MCF 10A (cell line): ENCODE measurements around the gene ECHDC1. TPM values are rescaled to one million over a fixed set of nuclear protein-coding genes. Genes with fewer than 3 reads are reported as not detected.

Source experiments
- BruUV-seq: library from RNA; stranded (reverse); fragments of 400-500 nt; replicated peaks from 2 replicates; lab custom pipeline; 2021; lab: Mats Ljungman, UMichigan
- CTCF ChIA-PET: fragments of 300-600 bp; sonication (Branson Sonifier 250); formaldehyde crosslinking; extraction: SDS; loops from one replicate; lab custom pipeline; 2021; ENCODE audit warnings: antibody characterized with exemption, inconsistent platforms; lab: Yijun Ruan, JAX
- POLR2A ChIA-PET: fragments of 300-600, 350-650 bp; sonication (Branson Sonifier 250); formaldehyde crosslinking; extraction: SDS; loops from one replicate; lab custom pipeline; 2020; ENCODE audit warnings: antibody characterized with exemption, inconsistent platforms; lab: Yijun Ruan, JAX
- DNase-seq: peaks from one replicate; pipeline ENCODE4 v3.0.0-alpha.2; 2018; ENCODE audit not compliant: unreplicated experiment
- H3K27ac Mint-ChIP-seq: one replicate; pipeline ENCODE4 v1.8.0; 2022; ENCODE audit warnings: mild to moderate bottlenecking, low read depth, mixed read lengths; ENCODE audit not compliant: unreplicated experiment
- H3K27me3 Mint-ChIP-seq: one replicate; pipeline ENCODE4 v1.8.0; 2022; ENCODE audit warnings: mixed read lengths; ENCODE audit not compliant: insufficient read depth, unreplicated experiment
- H3K36me3 Mint-ChIP-seq: one replicate; pipeline ENCODE4 v1.8.0; 2022; ENCODE audit warnings: mild to moderate bottlenecking, moderate library complexity, mixed read lengths; ENCODE audit not compliant: insufficient read depth, unreplicated experiment
- H3K4me1 Mint-ChIP-seq: one replicate; pipeline ENCODE4 v1.8.0; 2022; ENCODE audit warnings: mixed read lengths; ENCODE audit not compliant: insufficient read depth, unreplicated experiment
- H3K4me3 Mint-ChIP-seq: one replicate; pipeline ENCODE4 v1.8.0; 2022; ENCODE audit warnings: mild to moderate bottlenecking, moderate library complexity, mixed read lengths; ENCODE audit not compliant: unreplicated experiment
- H3K9me3 Mint-ChIP-seq: one replicate; pipeline ENCODE4 v1.8.0; 2022; ENCODE audit warnings: mixed read lengths; ENCODE audit not compliant: unreplicated experiment
- intact Hi-C: fragments of 100-400 bp; cut with micrococcal nuclease; formaldehyde crosslinking; loops from 2 replicates; pipeline ENCODE4 v1.14.1; 2022
- total RNA-seq: library from RNA; stranded (reverse); gene quantifications from 2 replicates; pipeline ENCODE4 v1.2.3, GENCODE V29; 2022
- TF ChIP-seq, protein P1 (sequence below): fragments of 200-600 bp; IDR thresholded peaks from one replicate; pipeline ENCODE4 v1.8.0; 2022; ENCODE audit warnings: antibody characterized with exemption, mild to moderate bottlenecking; ENCODE audit not compliant: unreplicated experiment

The ECHDC1 gene
- total RNA-seq, 1 experiment from 2014 or later: 70.7 TPM

GRCh38 chr6:127366282-127367022 is 23.0 kb upstream of the ECHDC1 start:
- POLR2A ChIA-PET: interaction anchor here (0.6 to 3.1 kb wide), 15 partner anchors 10 to 738 kb away, joined by 3 to 18 read pairs (median 4); partner anchors contain the start of gene ECHDC1
- no TSS peak for BruUV-seq

GRCh38 chr6:127365874-127366273 is 22.5 kb upstream of the ECHDC1 start:
- Mint-ChIP-seq H3K9me3 (peaks cover 30% of the 10 kb centered on the region), H3K4me3 (peak overlapping the region; percentile 47), H3K36me3 (no peaks in the 10 kb centered on the region), H3K27ac (peak overlapping the region; percentile 95), H3K4me1 (peaks cover 19% of the 10 kb centered on the region), H3K27me3 (no peaks in the 10 kb centered on the region)
- DNase-seq: no peak
- TF ChIP-seq, protein P1, sequence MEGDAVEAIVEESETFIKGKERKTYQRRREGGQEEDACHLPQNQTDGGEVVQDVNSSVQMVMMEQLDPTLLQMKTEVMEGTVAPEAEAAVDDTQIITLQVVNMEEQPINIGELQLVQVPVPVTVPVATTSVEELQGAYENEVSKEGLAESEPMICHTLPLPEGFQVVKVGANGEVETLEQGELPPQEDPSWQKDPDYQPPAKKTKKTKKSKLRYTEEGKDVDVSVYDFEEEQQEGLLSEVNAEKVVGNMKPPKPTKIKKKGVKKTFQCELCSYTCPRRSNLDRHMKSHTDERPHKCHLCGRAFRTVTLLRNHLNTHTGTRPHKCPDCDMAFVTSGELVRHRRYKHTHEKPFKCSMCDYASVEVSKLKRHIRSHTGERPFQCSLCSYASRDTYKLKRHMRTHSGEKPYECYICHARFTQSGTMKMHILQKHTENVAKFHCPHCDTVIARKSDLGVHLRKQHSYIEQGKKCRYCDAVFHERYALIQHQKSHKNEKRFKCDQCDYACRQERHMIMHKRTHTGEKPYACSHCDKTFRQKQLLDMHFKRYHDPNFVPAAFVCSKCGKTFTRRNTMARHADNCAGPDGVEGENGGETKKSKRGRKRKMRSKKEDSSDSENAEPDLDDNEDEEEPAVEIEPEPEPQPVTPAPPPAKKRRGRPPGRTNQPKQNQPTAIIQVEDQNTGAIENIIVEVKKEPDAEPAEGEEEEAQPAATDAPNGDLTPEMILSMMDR: no peak
- ChIA-PET CTCF (no interaction called here), POLR2A (interaction anchor here (0.6 to 3.1 kb wide), 7 partner anchors 13 to 205 kb away, joined by 3 to 18 read pairs (median 4); partner anchors contain the start of gene ECHDC1)
- TSS peak; percentile 94 for BruUV-seq
- intact Hi-C loops: loop anchor here (1.0 kb wide), 1 partner anchor 23 kb away; the partner anchor contains the start of gene ECHDC1

More at GRCh38 chr6:127366282-127367022, 23.0 kb upstream of the ECHDC1 start:
- Mint-ChIP-seq H3K27ac (peak overlapping the region; percentile 95), H3K27me3 (no peaks in the 10 kb centered on the region), H3K36me3 (no peaks in the 10 kb centered on the region), H3K4me3 (peak overlapping the region; percentile 47), H3K4me1 (peaks cover 19% of the 10 kb centered on the region), H3K9me3 (peaks cover 31% of the 10 kb centered on the region)
- CTCF ChIA-PET: interaction anchor here (0.7 to 0.8 kb wide), 2 partner anchors 24 to 52 kb away, joined by 4 to 7 read pairs; no protein-coding TSS in a partner anchor
- intact Hi-C loops: loop anchor here (1.0 kb wide), 1 partner anchor 23 kb away; the partner anchor contains the start of gene ECHDC1
- peak; percentile 99 for DNase-seq
- TF ChIP-seq, protein P1: no peak

DNA sequence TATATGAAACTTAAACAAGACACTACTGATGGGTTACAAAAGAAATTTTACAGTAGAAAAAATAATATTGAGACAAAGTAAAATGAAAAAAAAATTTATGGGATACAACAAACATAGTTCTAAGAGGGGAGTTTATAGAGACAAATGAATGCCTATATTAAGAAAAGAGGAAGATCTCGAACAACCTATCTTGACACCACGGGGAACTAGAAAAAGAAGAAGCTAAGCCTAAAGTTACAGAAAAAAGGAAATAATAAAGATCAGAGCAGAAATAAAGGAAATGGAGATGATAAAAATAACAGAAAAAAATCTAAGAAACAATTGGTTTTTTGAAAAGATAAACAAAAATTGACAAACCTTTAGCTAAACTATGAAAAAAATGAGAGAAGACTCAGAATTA is 9.1 kb upstream of the ECHDC1 start:
- no TSS peak for BruUV-seq
- no peak for DNase-seq
- no peaks in the 10 kb centered on the region for H3K27me3 Mint-ChIP-seq
- TF ChIP-seq, protein P1: no peak
- H3K27ac Mint-ChIP-seq: no peak overlapping the region
- peaks cover 26% of the 10 kb centered on the region for H3K9me3 Mint-ChIP-seq
- ChIA-PET POLR2A (interaction anchor here (1.1 to 1.3 kb wide), 2 partner anchors 8 to 13 kb away, joined by 3 to 6 read pairs; no protein-coding TSS in a partner anchor), CTCF (interaction anchor here (0.6 to 1.2 kb wide), 2 partner anchors 9 to 1313 kb away, joined by 3 to 6 read pairs; no protein-coding TSS in a partner anchor)
- intact Hi-C loops: no loop called here
- H3K36me3 Mint-ChIP-seq: no peaks in the 10 kb centered on the region
- peaks cover 6% of the 10 kb centered on the region for H3K4me1 Mint-ChIP-seq
- no peak overlapping the region for H3K4me3 Mint-ChIP-seq

DNA sequence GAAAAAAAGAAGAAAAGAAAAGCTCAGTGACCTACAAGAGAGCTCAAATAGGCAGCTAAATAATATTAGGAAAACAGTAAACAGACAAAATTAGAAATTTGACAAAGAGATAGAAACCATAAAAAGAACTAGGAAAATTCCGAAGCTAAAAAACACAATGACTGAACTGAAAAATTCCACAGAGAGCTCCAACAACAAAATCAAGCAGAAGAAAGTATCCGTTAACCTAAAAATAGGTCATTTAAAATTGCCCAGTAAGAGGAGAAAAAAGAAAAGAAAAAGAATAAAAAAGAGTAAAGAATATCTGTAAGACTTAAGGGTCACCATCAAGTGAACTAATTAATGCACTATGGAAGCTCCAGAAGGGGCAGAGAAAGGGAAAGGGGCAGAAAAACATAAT is 6.6 kb upstream of the ECHDC1 start:
- peaks cover 6% of the 10 kb centered on the region for H3K36me3 Mint-ChIP-seq
- peaks cover 26% of the 10 kb centered on the region for H3K9me3 Mint-ChIP-seq
- BruUV-seq: no TSS peak
- H3K4me3 Mint-ChIP-seq: no peak overlapping the region
- TF ChIP-seq, protein P1: no peak
- no peaks in the 10 kb centered on the region for H3K27me3 Mint-ChIP-seq
- intact Hi-C loops: loop anchor here (10.0 kb wide), 1 partner anchor 115 kb away; no protein-coding TSS in a partner anchor
- DNase-seq: no peak
- ChIA-PET CTCF (interaction anchor here (0.9 to 1.5 kb wide), 2 partner anchors 9 to 113 kb away, joined by 3 to 5 read pairs; no protein-coding TSS in a partner anchor), POLR2A (interaction anchor here (0.7 to 1.8 kb wide), 3 partner anchors 11 to 77 kb away, joined by 3 to 5 read pairs (median 4); no protein-coding TSS in a partner anchor)
- no peak overlapping the region for H3K27ac Mint-ChIP-seq
- H3K4me1 Mint-ChIP-seq: peaks cover 17% of the 10 kb centered on the region
